NCI-H146 treated with DMSO at 0.1 percent for 48 hours (cell line): ENCODE data around the gene SPTBN1.
"Not testable (repeated sequence)": the region's sequence is repeated elsewhere in the genome, so short reads cannot be mapped to it uniquely, and the experiment has no call there.

Experiments used
- DNase-seq: peaks from one replicate; lab custom pipeline; 2025; ENCODE audit not compliant: unreplicated experiment; lab: John Stamatoyannopoulos, UW

The SPTBN1 gene

GRCh38 chr2:54469484-54470053 lies 13.4 kb downstream of the SPTBN1 start:
- no peak for DNase-seq

DNA sequence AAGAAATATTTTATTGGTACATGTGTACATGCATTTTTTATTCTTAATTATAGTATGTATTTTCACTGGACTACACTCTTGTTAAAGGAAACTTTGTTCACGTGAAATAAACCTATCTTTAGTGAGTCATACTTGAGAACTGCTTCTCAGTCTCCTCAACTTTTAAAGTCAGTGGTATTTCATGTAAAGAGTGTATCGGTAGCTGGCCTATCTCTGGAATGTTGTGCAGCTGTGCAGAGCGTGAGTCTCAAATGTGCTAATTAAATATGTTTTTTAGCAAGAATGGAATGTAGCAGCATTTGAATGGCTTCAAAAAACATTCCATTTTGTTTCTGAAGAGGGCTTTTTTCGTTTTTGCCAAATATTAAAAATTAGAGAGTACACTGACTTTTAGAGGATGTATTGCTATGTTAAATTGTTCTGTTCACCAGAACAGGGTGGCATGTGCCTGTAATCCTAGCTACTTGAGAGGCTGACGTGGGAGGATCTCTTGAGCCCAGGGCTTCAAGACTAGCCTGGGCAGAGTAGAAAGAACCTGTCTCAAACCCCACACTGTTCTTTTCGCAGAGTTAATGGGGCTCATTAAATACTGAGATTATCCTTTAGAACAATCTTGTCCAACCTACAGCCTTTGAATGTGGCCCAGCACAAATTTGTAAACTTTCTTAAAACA lies 14.3 kb downstream of the SPTBN1 start:
- DNase-seq, result no peak

- no peak for DNase-seq
Measured at GRCh38 chr2:54471221-54471711, 15.1 kb downstream of the SPTBN1 start.

DNA sequence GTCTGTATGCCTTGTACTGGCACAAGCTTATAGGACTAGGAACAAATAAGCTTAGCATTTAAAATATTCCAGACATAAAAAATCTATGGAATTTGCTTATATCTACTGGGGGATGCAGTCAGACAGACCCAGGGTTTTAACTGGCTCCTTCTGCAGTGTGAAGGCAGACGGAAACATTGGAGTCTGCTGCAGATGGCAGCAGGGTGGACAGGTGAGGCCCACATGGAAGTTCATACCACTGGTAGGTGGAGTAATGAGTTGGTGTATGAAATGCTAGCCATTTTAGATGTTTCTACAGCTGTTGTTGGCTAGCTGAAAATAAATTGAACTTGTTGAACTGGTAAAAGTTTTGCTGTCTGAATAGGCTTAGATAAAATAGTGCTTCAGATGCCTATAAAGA lies 17.7 kb downstream of the SPTBN1 start:
- no peak for DNase-seq

DNA sequence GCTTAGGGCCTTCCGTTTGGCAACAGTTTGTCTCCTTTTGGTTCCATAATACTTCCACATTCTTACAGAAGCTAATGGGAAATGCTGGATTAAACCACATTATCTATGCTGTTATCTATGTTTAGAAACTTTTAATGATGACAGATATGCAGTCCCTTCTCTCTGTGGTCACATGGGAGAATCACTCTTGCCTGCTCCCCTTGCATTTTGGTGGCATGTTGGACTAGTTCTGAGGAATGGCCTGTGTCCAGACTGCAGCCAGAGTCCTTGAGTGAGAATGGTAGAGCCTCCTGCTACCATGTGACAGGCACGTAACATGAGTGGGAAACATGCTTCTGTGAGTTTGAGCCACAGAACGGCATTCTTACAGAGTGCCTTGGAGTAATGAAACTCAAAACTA lies 19.2 kb downstream of the SPTBN1 start:
- DNase-seq, result no peak

DNA sequence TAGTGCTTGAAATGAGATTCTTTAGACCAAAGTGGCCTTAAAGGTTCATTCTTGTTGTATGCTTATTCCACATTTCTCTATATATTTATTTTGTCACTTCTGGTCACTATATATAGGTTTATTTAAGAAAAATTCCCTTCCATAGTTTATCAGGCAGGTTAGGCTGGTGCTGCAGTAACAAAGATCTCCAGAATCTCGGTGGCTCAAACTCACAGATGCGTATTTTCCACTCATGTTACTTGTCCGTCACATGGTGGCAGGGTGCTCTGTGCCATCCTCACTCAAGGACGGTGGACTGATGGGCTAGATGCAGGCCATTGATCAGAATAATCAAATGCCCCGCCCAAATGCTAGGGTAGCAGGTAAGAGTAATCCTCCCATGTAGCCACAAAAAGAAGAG lies 19.8 kb downstream of the SPTBN1 start:
- no peak for DNase-seq

DNA sequence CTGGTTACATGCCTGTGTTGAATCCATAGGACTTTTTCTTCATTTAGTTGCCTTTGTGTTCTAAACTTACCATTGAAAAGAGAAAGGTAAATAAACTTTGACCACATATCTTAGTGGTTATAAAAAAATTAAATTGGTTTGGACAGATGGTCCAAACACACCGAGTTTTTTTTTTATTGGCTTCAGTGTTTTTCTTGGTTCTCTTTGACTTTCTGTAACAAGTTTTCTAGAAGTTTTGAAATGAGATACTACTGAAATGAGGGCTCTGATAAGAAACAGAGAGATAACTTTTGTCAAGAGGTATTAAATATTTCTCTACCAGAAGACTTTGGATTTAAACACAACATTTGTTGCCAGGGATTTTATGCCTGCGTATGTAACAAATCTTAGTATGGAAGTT lies 20.7 kb downstream of the SPTBN1 start:
- no peak for DNase-seq

GRCh38 chr2:54477896-54478295 lies 21.8 kb downstream of the SPTBN1 start:
- no peak for DNase-seq

- DNase-seq, result no peak
Measured at GRCh38 chr2:54478899-54479298, 22.8 kb downstream of the SPTBN1 start.

DNA sequence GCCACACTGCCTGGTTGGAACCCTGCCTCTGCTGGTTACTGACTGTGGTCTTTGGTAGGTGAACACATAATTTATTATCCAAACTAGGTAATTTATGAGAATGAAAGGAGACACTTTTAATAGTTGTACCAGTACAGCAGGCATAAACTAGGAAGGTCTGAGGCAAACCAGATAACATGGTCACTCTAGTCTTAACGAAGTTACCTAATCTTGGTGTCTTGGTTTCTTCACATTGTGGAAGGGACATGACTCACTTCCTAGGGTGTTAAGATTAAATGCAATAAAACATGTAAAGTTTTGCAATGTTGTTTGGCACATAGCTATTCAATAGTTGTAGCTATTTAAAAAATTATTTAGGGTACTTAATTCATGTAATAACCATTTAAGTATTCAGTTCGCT lies 23.3 kb downstream of the SPTBN1 start:
- DNase-seq, result no peak

GRCh38 chr2:54480025-54480424 lies 23.9 kb downstream of the SPTBN1 start:
- peak; percentile 76 for DNase-seq

DNA sequence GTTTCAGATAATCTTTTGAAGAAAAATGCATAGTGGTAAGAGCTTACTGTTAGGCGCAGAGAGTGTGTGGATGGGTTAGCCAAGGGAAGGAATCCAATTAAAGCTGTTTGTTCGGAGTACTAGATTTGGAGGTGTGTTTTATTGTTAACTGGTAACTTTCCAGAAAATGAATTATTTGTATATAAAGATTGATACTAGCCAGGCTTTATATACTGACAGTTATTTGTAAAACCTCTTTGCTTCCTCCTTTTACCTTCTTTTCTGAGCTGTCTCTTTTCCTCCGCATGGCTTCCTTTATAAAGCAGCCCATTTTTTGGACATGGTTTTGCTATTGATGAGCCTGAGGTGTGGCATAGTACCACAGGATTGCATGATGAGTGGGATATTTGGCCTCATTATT lies 25.6 kb downstream of the SPTBN1 start:
- DNase-seq, result no peak

DNA sequence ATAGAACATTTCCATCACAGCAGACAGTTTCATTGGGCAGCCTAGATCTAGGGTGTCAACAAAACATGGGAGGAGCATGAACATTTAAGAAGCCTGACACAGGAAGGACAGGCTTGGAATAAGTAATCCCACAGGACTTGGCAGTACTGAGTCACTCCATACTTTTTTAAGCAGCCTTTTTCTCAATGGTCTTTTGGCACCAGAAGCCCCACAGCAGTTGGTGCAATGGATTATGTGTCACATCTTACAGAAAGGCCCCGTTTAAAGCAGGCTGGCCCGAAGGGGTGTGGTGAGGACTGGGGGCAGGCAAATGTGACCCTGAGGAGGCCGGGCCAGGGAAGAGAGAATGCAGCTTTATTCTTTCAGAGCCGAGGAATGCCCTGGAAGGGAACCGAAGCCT lies 26.6 kb downstream of the SPTBN1 start:
- DNase-seq, result no peak

DNA sequence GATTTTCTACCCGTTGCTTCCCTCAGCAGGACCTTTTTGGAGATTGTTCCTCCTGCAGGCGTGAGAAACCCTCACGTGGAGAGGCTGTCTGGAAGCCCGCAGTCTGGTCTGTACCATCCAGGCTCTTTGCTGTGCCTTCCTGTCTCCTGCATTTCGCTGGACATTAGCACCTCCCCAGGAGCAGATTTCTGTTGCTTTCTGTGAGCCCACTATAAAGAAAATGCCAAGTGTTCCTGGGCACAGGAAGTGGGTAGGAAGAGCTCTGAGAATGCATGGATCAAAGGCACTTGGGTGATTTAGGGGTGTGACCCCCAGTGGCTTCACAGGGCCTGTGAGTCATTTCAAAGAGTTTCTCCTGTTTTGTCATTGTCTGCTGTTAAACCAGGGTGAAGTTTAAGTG lies 27.3 kb downstream of the SPTBN1 start:
- DNase-seq, result no peak

GRCh38 chr2:54485756-54486155 lies 29.6 kb downstream of the SPTBN1 start:
- not testable (repeated sequence) for DNase-seq

DNA sequence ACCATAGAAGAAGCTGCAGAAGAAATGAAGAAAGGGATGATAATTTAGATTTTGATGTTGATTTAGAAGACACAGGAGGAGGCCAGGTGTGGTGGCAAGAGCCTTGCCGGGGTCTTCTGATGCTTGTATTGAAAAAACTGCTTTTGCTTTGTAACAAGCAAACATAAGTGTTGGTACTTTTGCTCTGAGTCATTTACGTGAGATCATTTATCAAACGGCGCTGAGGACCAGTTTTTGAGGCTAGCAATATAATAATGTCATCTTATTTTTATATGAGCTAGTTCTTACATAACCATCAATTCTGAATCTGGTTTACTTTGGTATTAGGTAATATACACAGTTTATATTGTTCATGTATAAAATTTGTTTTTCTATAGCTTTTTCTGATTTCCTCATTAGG lies 30.6 kb downstream of the SPTBN1 start:
- no peak for DNase-seq

- no peak for DNase-seq
Measured at GRCh38 chr2:54490863-54491262, 34.7 kb downstream of the SPTBN1 start.

DNA sequence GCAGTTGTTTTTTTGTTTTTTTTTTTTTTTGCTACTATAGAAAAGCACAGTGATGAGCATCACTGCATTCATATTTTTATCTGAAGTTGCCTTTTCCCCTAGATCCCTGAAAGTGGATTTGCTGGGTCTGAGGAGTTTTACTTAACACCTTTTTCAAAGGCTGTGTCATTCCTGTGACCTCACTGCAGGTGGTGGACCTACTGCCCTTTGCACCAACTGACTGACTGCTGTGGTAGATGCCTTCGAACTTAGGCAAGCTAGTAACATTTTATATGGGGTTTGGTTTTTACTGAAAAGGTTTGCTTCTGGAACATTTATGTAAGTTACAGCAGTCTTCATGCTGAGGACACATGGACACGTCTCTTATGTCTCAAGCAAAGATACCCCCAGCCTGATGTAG lies 36.2 kb downstream of the SPTBN1 start:
- DNase-seq, result no peak

- no peak for DNase-seq
Measured at GRCh38 chr2:54494087-54494486, 38.0 kb downstream of the SPTBN1 start.

GRCh38 chr2:54496920-54497319 lies 40.8 kb downstream of the SPTBN1 start:
- no peak for DNase-seq

- peak; percentile 79 for DNase-seq
Measured at GRCh38 chr2:54497763-54498680, 41.9 kb downstream of the SPTBN1 start.

DNA sequence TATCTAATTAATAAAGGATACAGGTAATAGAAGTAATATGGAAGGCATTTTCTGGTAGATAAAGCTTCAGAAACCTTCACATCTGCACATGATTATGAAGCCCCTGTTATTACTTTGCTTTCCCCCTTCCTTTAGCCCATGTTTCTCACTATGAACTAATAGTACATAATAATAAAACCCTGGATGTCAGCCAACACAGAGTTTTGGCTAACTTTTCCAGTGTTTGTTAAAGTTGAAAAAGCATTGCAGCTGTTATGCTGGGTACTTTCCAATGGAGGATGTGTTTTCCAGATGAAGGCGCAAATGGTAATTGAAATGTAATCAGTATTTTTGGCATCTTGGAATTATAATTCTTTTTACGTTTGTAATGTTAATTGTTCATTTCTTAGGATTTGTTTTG lies 43.5 kb downstream of the SPTBN1 start:
- DNase-seq, result no peak
